ENCODE results near the gene CYP4B1.

- no peak for TF ChIP-seq ZNF121 (CRISPR knock-in tag; IDR thresholded peaks at IDR 0.05)
- TF ChIP-seq NFYB (CRISPR knock-in tag; conservative IDR thresholded peaks at IDR 0.05; ENCODE audit: low read depth), result no peak
- TF ChIP-seq, protein P1, sequence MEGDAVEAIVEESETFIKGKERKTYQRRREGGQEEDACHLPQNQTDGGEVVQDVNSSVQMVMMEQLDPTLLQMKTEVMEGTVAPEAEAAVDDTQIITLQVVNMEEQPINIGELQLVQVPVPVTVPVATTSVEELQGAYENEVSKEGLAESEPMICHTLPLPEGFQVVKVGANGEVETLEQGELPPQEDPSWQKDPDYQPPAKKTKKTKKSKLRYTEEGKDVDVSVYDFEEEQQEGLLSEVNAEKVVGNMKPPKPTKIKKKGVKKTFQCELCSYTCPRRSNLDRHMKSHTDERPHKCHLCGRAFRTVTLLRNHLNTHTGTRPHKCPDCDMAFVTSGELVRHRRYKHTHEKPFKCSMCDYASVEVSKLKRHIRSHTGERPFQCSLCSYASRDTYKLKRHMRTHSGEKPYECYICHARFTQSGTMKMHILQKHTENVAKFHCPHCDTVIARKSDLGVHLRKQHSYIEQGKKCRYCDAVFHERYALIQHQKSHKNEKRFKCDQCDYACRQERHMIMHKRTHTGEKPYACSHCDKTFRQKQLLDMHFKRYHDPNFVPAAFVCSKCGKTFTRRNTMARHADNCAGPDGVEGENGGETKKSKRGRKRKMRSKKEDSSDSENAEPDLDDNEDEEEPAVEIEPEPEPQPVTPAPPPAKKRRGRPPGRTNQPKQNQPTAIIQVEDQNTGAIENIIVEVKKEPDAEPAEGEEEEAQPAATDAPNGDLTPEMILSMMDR (IDR thresholded peaks at IDR 0.05), result no peak
- no peak for TF ChIP-seq SP1 (CRISPR knock-in tag; conservative IDR thresholded peaks at IDR 0.05)
- TF ChIP-seq ELF4 (CRISPR knock-in tag; IDR thresholded peaks at IDR 0.05; ENCODE audit: low read depth), result no peak
- no peak for TF ChIP-seq NFE2L1 (CRISPR knock-in tag; IDR thresholded peaks at IDR 0.05)
- TF ChIP-seq ZNF425 (CRISPR knock-in tag; conservative IDR thresholded peaks at IDR 0.05), result no peak
- no peak for TF ChIP-seq FOXK1 (CRISPR knock-in tag; IDR thresholded peaks at IDR 0.05)
- TF ChIP-seq, protein P2, sequence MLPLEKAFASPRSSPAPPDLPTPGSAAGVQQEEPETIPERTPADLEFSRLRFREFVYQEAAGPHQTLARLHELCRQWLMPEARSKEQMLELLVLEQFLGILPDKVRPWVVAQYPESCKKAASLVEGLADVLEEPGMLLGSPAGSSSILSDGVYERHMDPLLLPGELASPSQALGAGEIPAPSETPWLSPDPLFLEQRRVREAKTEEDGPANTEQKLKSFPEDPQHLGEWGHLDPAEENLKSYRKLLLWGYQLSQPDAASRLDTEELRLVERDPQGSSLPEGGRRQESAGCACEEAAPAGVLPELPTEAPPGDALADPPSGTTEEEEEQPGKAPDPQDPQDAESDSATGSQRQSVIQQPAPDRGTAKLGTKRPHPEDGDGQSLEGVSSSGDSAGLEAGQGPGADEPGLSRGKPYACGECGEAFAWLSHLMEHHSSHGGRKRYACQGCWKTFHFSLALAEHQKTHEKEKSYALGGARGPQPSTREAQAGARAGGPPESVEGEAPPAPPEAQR (CRISPR knock-in tag; IDR thresholded peaks at IDR 0.05), result no peak
- TF ChIP-seq PRDM15 (CRISPR knock-in tag; IDR thresholded peaks at IDR 0.05), result no peak
- TF ChIP-seq, protein P3, sequence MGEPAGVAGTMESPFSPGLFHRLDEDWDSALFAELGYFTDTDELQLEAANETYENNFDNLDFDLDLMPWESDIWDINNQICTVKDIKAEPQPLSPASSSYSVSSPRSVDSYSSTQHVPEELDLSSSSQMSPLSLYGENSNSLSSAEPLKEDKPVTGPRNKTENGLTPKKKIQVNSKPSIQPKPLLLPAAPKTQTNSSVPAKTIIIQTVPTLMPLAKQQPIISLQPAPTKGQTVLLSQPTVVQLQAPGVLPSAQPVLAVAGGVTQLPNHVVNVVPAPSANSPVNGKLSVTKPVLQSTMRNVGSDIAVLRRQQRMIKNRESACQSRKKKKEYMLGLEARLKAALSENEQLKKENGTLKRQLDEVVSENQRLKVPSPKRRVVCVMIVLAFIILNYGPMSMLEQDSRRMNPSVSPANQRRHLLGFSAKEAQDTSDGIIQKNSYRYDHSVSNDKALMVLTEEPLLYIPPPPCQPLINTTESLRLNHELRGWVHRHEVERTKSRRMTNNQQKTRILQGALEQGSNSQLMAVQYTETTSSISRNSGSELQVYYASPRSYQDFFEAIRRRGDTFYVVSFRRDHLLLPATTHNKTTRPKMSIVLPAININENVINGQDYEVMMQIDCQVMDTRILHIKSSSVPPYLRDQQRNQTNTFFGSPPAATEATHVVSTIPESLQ (CRISPR knock-in tag; IDR thresholded peaks at IDR 0.05), result no peak
These were observed 31.1 kb upstream of the CYP4B1 start for GRCh38 chr1:46767649-46768282.
